ENCODE data around the gene RHOV. TPM values are rescaled to one million over a fixed set of nuclear protein-coding genes. Genes with fewer than 3 reads are reported as not detected.

Gene RHOV
- total RNA-seq, 1 experiment from 2014 or later, result 6.0 TPM

DNA sequence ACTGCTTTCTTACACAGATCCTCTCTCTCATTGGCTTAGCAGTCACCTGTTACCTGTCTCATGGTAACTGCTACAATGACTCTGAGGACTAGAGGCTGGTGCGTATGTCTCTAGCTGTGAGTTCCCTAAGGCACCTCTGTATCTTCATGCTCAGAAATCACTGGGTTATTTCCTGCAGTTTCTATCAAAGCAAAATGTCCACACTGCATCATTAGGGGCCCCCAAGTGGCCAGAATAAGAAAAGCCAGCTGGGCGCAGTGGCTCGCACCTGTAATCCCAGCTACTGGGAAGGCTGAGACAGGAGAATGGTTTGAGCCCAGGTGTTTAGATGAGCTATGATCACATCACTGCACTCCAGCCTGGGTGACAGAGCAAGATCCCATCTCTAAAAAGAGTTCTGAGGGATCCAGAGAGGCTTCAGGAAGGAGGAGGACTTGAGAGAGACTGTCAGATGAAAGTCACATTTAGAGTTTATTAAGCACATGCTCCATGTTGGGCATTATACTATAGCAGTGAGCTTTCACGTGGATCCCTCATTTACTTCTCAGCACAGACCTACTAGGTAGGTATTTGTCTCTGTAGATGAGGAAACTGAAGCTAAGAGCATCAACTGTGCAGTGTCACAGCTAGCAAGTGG, 17.9 kb upstream of the RHOV start:
- CTCF ChIA-PET, result interaction anchor here (0.5 to 4.2 kb wide), 29 partner anchors 10 to 469 kb away, joined by 3 to 152 read pairs (median 3); partner anchors contain the start of genes BAHD1, C15orf62, RAD51 and RHOV
- no peak overlapping the region for H3K9ac ChIP-seq (ENCODE audit: low read length)
- no peak overlapping the region for H3K27ac ChIP-seq (ENCODE audit: low read depth, low read length)

More for the DNA sequence above, 17.9 kb upstream of the RHOV start:
- peak; percentile 93 for TF ChIP-seq RAD21 (IDR thresholded peaks at IDR 0.05; ENCODE audit: low read depth)
- no peak for TF ChIP-seq ZNF274 (IDR thresholded peaks at IDR 0.05; ENCODE audit: low read depth, low read length)
- TF ChIP-seq, protein P1, sequence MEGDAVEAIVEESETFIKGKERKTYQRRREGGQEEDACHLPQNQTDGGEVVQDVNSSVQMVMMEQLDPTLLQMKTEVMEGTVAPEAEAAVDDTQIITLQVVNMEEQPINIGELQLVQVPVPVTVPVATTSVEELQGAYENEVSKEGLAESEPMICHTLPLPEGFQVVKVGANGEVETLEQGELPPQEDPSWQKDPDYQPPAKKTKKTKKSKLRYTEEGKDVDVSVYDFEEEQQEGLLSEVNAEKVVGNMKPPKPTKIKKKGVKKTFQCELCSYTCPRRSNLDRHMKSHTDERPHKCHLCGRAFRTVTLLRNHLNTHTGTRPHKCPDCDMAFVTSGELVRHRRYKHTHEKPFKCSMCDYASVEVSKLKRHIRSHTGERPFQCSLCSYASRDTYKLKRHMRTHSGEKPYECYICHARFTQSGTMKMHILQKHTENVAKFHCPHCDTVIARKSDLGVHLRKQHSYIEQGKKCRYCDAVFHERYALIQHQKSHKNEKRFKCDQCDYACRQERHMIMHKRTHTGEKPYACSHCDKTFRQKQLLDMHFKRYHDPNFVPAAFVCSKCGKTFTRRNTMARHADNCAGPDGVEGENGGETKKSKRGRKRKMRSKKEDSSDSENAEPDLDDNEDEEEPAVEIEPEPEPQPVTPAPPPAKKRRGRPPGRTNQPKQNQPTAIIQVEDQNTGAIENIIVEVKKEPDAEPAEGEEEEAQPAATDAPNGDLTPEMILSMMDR (IDR thresholded peaks at IDR 0.05 in 2 of 3, conservative IDR thresholded peaks at IDR 0.05 in 1 of 3; ENCODE audit: borderline replicate concordance in 1 of 3, insufficient read depth in 1 of 3, low read depth in 2 of 3, low read length in 2 of 3), result peak; percentile 78 to 95 (median 79)
- TF ChIP-seq, protein P2, sequence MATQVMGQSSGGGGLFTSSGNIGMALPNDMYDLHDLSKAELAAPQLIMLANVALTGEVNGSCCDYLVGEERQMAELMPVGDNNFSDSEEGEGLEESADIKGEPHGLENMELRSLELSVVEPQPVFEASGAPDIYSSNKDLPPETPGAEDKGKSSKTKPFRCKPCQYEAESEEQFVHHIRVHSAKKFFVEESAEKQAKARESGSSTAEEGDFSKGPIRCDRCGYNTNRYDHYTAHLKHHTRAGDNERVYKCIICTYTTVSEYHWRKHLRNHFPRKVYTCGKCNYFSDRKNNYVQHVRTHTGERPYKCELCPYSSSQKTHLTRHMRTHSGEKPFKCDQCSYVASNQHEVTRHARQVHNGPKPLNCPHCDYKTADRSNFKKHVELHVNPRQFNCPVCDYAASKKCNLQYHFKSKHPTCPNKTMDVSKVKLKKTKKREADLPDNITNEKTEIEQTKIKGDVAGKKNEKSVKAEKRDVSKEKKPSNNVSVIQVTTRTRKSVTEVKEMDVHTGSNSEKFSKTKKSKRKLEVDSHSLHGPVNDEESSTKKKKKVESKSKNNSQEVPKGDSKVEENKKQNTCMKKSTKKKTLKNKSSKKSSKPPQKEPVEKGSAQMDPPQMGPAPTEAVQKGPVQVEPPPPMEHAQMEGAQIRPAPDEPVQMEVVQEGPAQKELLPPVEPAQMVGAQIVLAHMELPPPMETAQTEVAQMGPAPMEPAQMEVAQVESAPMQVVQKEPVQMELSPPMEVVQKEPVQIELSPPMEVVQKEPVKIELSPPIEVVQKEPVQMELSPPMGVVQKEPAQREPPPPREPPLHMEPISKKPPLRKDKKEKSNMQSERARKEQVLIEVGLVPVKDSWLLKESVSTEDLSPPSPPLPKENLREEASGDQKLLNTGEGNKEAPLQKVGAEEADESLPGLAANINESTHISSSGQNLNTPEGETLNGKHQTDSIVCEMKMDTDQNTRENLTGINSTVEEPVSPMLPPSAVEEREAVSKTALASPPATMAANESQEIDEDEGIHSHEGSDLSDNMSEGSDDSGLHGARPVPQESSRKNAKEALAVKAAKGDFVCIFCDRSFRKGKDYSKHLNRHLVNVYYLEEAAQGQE (IDR thresholded peaks at IDR 0.05; ENCODE audit: low read depth), result no peak
- ATAC-seq (peak; percentile 40), DNase-seq (ENCODE audit: low read depth, low spot score) (peak; percentile 53)
- no peaks in the 10 kb centered on the region for H3K9me3 ChIP-seq (ENCODE audit: control insufficient read depth in 1 of 2, insufficient read depth in 1 of 2, low read depth in 1 of 2, low read length in 2 of 2)
- no peaks in the 10 kb centered on the region for H4K20me1 ChIP-seq (ENCODE audit: insufficient read depth)
- peaks cover 0 to 2% of the 10 kb centered on the region in 2 experiments; a peak in 1 of 4 replicates for H3K36me3 ChIP-seq (ENCODE audit: control insufficient read depth in 1 of 2, insufficient read depth in 2 of 2, low read length in 2 of 2)
- H3K4me3 ChIP-seq (replicated peaks in 1 of 2; ENCODE audit: low read depth in 1 of 2, low read length in 2 of 2), result no peak overlapping the region
- H3K4me1 ChIP-seq (ENCODE audit: control insufficient read depth in 1 of 2, insufficient read depth in 2 of 2, low read length in 2 of 2), result peaks cover 7 to 26% of the 10 kb centered on the region in 2 experiments; a peak in 3 of 4 replicates
- POLR2A ChIA-PET, result interaction anchor here (1.0 to 2.7 kb wide), 5 partner anchors 11 to 33 kb away, joined by 3 to 19 read pairs (median 7); partner anchors contain the start of gene RHOV
- intact Hi-C loops (cut with micrococcal nuclease), result loop anchor here (1.0 to 5.0 kb wide), 2 partner anchors 146 to 300 kb away; partner anchors contain the start of gene KNL1
- no peak overlapping the region for H2AFZ ChIP-seq (ENCODE audit: low read depth, low read length, poor library complexity, severe bottlenecking)
- H3K79me2 ChIP-seq (ENCODE audit: insufficient read depth, low read length), result peaks cover 19% of the 10 kb centered on the region
- BruUV-seq (replicated peaks), result no TSS peak
- RAD21 ChIA-PET (ENCODE audit: low non-redundant PET in 1 of 2, low total read pairs in 2 of 2, uncharacterized antibody in 2 of 2, unreplicated experiment in 2 of 2), result interaction anchor here (0.6 to 2.7 kb wide), 7 partner anchors 18 to 292 kb away, joined by 3 to 29 read pairs (median 8); partner anchors contain the start of gene RHOV (in 1 of the 2)
- no peaks in the 10 kb centered on the region for H3K27me3 ChIP-seq (ENCODE audit: insufficient read depth, low read length)
- peak overlapping the region; percentile 15; the same call in 1 of the 2 replicates for H3K4me2 ChIP-seq (ENCODE audit: low read length)
- no peaks in the 10 kb centered on the region for H3K9me2 ChIP-seq (ENCODE audit: insufficient read depth)
